Stimulated activated CD8-positive, alpha-beta memory T cell treated with anti-CD3 and anti-CD28 coated beads, Interleukin-2, amount 100 ng/mL, for 48 hours (primary cell): Measurements from ENCODE around the gene WWOX.

ENCODE experiments used
- DNase-seq, 2 donors: peaks; one replicate each; pipeline ENCODE4 v3.0.0-alpha.2; 2020; ENCODE audit warnings: low read depth in 2 of 2

WWOX gene

GRCh38 chr16:78105517-78105916 lies 6.1 kb downstream of the WWOX start:
- no peak for DNase-seq

DNA sequence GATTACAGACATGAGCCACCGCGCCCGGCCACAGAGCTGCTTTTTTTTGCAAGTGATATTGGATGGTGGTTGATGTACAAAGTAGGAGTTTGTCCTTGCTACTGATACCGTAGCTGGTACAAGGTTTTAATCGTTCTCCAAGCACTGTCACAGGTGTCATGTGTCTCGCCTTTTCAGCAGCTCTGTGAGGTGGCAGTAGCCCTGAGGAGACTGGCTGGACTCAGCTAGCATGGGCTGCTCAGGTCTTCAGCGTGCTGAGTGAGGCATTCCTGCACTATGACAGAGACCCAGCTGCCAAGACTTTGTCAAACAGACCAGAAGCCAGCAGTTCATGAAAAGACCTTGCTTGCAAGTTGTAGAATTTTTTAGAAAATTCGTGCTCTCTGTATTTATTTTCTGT lies 7.2 kb downstream of the WWOX start:
- DNase-seq: no peak

- no peak for DNase-seq
These were observed 9.0 kb downstream of the WWOX start for GRCh38 chr16:78108451-78108850.

DNA sequence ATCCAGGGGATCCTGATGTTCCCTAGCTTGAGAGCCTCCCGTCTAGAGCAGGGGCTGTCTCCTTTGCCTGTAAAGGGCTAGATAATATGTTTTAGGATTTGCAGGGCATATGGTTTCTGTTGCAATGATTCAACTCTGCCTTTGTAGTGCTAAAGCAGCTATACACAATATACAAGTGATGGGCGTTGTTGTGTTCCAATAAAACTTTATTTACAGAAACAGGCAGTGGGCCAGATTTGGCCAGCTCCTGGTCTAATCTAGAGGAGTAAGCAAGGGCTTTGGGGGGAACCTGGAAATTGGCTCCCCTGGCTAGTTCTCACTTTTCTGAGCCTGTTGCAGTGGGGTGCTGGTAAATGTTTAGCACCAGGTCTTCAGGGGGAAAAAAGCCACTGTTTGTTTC lies 13.8 kb downstream of the WWOX start:
- no peak for DNase-seq

DNA sequence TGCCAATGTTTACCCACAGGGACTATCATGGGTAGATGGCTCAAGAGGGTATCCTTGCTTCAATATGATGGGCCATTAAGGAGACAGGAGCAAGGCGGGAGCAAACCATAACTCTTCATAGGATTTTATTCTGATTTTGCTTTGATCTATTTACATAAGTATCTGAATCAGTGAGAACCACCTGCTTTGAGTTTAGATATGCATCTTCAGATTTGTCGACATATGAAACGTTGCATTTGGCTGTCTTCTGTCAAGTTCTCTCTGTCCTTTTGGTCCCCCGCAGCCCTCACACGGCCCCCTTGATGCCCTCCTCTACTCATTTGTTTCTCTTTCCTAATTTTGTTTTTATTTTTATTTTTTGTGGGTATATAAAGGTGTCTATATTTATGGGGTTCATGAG lies 16.2 kb downstream of the WWOX start:
- DNase-seq: no peak

DNA sequence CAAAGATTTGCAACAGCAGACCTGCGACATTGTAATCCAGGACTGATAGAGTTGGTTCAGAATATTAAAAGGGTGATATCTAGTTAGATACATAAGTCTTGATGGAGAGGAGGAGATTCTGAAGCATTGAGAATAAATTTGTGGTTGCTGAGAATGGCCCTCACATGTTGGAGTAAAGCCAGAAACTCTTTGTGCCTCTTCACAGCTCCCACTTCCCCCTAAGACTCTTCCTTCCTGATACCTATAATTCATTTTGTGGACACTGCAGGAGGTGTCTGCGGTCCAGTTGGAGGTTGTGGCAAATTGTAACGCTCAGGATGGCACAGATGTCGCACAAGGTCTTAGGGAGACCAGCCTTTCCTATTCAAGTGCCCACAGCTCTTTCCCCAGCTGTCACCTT lies 17.5 kb downstream of the WWOX start:
- DNase-seq: no peak

DNA sequence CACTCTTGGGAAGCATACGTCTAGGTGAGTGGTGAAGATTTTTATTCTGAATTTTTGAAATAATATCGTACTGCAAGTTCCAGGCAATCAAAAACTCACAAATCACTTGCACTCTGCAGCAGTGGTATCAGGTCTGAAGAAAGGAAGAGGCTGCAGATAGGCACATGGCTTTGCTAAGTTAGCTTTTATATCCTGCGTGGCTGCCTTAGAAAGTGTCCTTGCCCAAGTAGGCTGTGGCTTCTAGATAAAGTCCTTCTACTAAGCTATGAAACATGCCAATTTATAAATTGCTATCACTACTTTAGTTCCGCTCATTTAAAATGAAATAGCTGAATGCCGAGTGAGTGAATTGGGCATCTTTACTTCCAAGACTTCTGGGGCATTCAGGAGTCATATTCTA lies 17.9 kb downstream of the WWOX start:
- DNase-seq: no peak

- DNase-seq: no peak
These were observed 19.1 kb downstream of the WWOX start for GRCh38 chr16:78118469-78119025.

GRCh38 chr16:78122774-78123315 lies 23.4 kb downstream of the WWOX start:
- no peak for DNase-seq

GRCh38 chr16:78125112-78125844 lies 25.8 kb downstream of the WWOX start:
- no peak for DNase-seq

- no peak for DNase-seq
These were observed 27.2 kb downstream of the WWOX start for GRCh38 chr16:78126662-78127061.

- no peak for DNase-seq
These were observed 27.7 kb downstream of the WWOX start for GRCh38 chr16:78127130-78127529.

GRCh38 chr16:78128913-78129312 lies 29.5 kb downstream of the WWOX start:
- no peak for DNase-seq

GRCh38 chr16:78129349-78129748 lies 29.9 kb downstream of the WWOX start:
- DNase-seq: no peak

- no peak for DNase-seq
These were observed 30.7 kb downstream of the WWOX start for GRCh38 chr16:78130083-78130608.

DNA sequence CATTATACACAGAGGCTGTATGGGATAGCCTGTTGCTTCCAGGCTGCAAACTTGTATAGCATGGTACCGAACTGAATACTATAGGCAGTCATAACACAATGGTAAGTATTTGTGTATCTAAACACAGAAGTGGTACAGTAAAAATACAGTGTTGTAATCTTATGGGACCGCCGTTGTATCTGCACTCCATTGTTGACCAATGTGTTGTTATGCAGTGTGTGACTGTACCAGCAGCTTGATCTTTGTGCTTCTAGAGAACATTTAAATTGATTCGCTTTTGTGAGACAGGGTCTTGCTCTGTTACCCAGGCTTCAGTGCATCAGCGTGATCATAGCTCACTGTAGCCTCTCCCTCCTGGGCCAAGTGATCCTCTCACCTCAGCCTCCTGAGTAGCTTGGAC lies 31.5 kb downstream of the WWOX start:
- DNase-seq: no peak

DNA sequence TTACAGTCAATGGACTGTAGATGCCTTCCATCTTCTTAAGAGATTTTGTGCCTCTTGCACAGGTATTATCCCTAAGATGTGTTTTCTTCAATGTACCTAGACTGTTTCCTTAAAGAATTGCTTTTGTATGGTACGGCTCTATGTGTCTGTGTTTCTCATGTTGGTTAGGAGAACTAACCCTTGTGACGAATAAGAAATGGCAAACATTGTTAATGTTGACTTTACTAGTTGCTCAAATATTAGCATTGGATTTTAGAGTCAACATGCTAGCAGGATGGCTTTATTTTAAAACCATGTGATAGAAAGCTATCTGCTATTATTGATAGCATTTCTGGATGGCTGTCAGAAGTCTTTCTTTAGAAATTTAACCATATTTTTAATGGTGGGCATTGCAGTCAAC lies 34.5 kb downstream of the WWOX start:
- DNase-seq: no peak

- no peak for DNase-seq
These were observed 35.6 kb downstream of the WWOX start for GRCh38 chr16:78134944-78135619.

- DNase-seq: no peak
These were observed 37.7 kb downstream of the WWOX start for GRCh38 chr16:78137179-78137578.

GRCh38 chr16:78137782-78138616 lies 38.5 kb downstream of the WWOX start:
- DNase-seq: no peak

DNA sequence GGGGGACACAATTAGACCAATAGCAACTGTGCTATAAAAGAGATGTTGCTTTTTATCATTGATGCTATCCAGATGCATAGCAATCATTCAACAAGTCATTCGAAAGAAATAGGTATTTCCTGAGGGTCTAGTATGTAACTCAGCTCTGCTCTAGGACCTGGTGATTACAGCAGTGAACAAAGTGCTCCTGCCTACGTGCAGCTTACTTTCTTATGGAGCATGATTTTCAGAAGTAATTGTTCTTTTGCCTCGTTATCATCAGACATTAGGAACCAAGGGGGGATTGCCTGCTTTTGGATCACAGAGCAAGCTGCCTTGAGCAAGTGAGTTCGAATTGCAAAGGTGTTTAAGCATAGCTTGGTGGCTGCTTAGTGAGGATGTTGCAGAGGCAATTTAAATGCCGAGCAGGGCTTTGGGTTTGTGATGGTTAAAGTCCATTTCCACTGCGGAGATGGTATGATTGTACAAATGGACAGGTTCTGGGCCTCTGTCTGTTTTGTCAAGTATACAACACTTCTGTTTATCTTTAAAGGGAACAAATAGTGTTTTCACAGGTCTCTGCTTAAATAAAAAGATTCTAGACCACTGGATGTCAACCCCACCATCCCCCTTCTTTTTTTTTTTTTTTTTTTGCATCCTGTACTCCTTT lies 41.5 kb downstream of the WWOX start:
- no peak for DNase-seq
